Epithelial cell of esophagus (primary cell): ENCODE data around the gene MVB12B.

ENCODE experiments used
- DNase-seq: peaks from one replicate; pipeline ENCODE4 v3.0.0; 2010; ENCODE audit warnings: low read depth
- H3K4me3 ChIP-seq: 2 replicates; pipeline ENCODE4 v1.5.1; 2011; ENCODE audit warnings: mild to moderate bottlenecking, low read length, control low read depth
- CTCF ChIP-seq: IDR thresholded peaks from 2 replicates; pipeline ENCODE4 v1.5.1; 2011; ENCODE audit warnings: low read depth, mild to moderate bottlenecking, low read length, control low read depth, inconsistent platforms; ENCODE audit not compliant: insufficient read depth; ENCODE audit errors: missing control alignments

Gene MVB12B

GRCh38 chr9:126292736-126293521, 33.7 kb upstream of the MVB12B start:
- no peak for TF ChIP-seq CTCF
- no peak overlapping the region for H3K4me3 ChIP-seq
- DNase-seq, result no peak

GRCh38 chr9:126293522-126293889, 33.1 kb upstream of the MVB12B start:
- no peak overlapping the region for H3K4me3 ChIP-seq
- DNase-seq, result no peak
- peak; percentile 10 for TF ChIP-seq CTCF

- TF ChIP-seq CTCF, result no peak
- H3K4me3 ChIP-seq, result no peak overlapping the region
- no peak for DNase-seq
Measured at GRCh38 chr9:126294331-126295081, 32.1 kb upstream of the MVB12B start.

GRCh38 chr9:126295082-126295477, 31.5 kb upstream of the MVB12B start:
- no peak for DNase-seq
- no peak overlapping the region for H3K4me3 ChIP-seq
- TF ChIP-seq CTCF, result no peak

- no peak overlapping the region for H3K4me3 ChIP-seq
- no peak for DNase-seq
- no peak for TF ChIP-seq CTCF
Measured at GRCh38 chr9:126295516-126295915, 31.1 kb upstream of the MVB12B start.

GRCh38 chr9:126295936-126296600, 30.6 kb upstream of the MVB12B start:
- peak; percentile 81 for DNase-seq
- no peak for TF ChIP-seq CTCF
- no peak overlapping the region for H3K4me3 ChIP-seq
